LHCN-M2 (cell line): Measurements from ENCODE around the gene PEAK1. TPM values are rescaled to one million over a fixed set of nuclear protein-coding genes. Genes with fewer than 3 reads are reported as not detected.
"Not testable (repeated sequence)": the region's sequence is repeated elsewhere in the genome, so short reads cannot be mapped to it uniquely, and the experiment has no call there.

Experiments used
- DNase-seq: peaks from one replicate; pipeline ENCODE4 v3.0.0-alpha.2; 2012; ENCODE audit warnings: low read depth
- total RNA-seq: library from RNA; depleted of rRNA; stranded (reverse); fragments of >200 nt; gene quantifications from 2 replicates; pipeline ENCODE4 v1.2.3, GENCODE V29; 2014

The PEAK1 gene
- total RNA-seq, 1 experiment from 2014 or later = 15.0 TPM

DNA sequence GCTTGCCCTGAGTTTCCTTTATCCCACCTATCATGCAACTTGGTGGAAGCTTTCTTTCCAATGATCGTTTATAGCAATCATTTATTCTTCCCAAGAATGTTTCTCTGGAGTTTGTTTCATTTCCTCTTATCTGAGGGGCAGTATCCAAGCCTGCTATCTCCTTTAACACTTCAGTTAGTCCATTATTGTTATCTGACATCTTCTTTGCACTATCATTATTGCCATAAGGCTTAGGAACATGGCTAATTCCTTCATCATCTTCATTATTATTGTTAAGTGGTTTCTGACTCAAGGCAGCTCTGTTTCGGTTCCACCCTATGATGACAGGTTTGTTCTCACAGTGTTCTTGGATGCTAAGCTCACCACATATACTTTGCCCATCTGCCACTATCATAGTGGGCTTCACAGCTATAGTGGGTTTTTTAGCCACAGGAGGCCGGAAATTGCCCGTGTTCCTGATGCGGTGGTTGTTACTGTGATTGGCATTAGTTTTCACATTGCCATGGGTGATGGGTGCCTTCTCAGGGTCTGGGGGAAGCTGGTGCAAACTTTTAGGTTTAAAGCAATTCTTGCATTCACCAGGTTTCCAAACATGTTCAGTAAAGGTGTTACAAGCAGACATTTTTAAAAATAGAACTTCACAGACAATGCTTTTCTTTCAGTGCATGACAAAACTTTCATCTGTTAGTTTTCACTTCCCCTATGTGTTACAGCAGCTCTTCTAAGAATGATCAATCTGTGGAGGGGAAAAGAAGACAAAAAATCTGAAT is 238.4 kb downstream of the PEAK1 start:
- no peak for DNase-seq

DNA sequence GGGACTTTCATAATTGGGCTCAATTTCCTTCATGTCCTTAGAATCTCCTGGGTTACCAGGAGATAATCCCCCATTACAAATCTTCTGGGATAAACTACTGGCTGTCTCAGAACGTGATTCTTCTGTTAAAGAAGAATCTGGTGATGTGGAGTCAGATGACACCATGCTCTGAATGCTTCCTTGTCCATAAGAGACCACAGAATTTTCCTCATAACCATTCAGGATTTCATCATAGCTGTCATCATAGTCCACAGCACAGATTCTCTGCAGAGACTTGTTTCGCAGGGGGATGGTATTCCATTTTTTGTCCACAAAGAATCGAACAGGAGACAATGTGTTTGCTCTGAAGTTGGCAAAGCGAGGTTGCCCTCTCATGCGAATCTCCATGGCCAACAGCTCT is 239.1 kb downstream of the PEAK1 start:
- DNase-seq = peak; percentile 57

DNA sequence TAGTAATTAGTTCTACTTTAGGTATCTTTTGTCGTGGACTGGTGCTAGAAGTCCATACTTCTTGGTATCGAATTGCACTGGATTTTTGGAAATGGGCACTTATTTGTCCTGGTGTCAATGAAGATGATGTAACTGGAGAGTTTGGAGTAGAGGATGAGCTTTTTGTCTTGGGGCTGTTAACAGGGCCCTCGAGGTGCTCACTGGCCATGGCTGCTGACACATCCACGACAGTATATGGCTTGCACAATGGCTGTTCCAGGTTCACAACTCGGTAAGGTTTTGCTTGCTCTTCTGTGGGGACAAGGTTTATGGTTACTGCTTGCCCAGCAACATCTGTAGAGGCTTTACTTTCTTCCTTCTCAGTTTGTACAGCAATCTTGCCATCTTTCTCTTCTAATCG is 239.6 kb downstream of the PEAK1 start:
- DNase-seq = no peak

DNA sequence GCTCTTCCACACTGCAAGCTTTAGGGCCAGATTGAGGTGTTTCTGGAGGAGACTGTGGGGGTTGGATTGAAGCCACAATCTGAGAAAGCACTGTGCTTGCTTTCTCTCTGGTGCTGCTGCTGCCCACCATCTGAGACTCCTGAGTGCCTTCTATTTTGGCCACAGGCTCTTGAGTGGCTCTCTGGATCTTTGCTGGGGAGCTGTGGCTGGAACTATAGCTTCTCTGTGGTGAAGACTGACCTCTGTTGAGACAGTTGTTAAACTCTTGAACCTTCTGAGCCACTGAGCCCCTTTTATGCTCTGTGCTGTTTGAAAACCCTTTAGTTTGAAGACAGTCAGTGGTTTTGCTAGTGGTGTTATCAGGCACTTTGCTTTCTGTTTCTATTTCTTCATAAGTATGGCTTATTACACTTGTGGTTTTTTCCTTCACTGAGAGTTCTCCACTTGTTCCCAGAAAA is 240.3 kb downstream of the PEAK1 start:
- no peak for DNase-seq

DNA sequence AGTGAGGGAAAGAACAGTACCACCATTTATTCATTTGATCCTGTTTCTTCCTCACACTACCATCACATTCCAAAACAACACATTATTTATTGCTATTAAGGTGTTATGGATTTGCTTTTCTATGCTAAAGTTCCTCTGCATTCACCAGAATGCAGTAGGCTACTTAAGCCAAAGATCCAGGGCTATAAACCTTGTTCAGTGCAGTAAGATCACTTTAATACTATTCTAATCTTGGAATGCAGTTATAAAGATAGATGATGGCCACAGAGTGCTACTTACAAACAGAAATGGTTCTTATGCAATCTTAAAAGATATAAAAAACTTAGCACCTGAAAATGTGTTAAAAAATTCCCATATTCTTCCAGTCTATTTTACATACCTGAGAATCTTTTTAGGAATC is 241.5 kb downstream of the PEAK1 start:
- DNase-seq = no peak

DNA sequence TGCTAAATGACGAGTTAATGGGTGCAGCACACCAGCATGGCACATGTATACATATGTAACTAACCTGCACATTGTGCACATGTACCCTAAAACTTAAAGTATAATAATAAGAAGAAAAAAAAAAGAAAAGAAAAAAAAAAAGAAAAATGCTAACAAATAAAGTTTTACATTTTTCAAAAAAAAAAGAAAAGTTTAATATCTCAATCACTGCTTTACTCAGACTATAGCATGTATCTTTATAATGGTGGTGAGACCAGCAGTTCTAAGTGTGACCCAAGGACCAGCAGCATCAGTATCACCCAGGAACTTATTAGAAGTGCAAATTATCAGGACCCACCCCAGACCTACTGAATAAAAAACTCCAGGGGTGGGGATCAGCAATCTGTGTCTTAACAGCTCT is 243.8 kb downstream of the PEAK1 start:
- DNase-seq = not testable (repeated sequence)

DNA sequence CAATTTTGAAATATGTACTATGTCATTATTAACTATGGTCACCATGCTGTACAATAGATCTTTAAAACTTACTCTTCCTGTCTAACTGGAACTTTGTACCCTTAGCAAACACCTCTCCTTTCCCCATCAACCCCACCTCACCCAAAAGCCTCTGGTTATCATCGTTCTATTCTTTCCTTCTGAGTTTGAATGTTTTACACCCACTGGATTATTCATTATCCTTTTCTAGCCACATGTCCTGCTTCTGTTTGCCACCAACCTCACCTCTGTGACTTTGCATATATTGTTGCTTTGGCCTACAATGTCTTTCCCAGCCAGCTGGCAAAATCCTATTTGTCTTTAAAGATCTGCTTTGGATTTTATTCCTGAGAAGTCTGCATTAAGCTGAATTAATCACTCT is 246.4 kb downstream of the PEAK1 start:
- DNase-seq = no peak

DNA sequence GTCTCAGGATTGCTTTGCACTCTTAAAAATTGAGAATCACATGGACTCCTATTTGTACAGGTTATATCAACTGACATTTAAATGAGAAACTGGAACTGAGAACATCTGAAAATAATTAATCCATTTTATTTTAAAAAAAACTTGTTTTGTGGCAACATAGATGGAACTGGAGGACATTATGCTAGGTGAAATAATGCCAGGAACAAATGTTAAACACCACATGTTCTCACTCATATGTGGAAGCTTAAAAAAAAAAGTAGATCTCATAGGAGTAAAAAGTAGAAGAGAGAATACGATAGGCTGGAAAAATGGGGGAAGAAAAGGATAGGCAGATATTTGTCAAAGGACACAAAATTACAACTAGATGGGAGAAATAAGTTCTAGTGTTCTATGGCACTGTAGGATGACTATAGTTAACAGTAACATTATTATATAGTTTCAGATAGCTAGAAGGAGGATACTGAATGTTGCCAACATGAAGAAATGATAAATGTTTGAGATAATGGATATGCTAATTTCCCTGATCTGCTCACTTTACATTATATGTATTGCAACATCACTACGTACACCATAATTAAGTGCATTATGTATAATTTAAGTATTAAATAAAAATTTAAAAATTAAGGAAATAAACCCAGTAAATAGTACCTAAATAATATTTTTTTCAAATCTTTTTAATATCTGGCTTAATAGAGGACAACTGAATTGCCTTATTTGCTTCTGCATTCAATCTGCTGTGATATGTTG is 248.5 kb downstream of the PEAK1 start:
- DNase-seq = no peak

DNA sequence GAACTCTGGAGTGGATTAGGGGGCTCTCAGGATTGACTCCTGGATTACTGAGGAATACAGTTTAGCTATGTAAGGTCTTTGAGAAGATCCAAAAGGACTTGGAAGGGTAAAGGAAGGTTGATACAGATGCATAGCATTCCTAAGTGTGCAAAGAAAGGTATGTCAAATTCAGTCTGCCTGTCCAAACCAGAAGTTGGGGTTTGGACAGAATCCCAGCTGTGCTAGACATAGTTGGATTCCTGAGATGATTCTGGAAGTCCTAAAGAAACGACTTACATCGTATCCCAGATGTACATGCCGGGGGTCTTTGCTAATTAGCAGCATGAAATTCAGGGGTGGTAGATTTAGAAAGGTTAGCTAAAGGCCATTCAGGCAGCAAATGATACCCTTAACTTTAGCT is 251.3 kb downstream of the PEAK1 start:
- DNase-seq = no peak

DNA sequence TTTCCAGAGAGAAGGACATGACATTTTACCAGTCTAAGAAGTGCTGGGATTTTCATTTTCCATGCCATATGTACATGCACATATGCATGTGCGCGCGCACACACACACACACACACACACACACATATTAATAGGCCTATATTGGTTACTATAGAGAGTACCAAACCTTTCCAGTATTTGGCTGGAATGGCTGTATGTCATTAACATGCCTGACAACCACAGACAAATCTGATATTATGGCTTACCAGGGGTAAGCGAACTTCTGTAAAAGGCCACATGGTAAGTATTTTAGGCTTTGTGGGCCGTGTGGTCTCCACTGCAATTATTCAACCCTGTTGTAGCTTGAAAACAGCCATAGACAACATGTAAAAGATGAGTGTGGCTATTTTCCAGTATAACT is 251.8 kb downstream of the PEAK1 start:
- no peak for DNase-seq

DNA sequence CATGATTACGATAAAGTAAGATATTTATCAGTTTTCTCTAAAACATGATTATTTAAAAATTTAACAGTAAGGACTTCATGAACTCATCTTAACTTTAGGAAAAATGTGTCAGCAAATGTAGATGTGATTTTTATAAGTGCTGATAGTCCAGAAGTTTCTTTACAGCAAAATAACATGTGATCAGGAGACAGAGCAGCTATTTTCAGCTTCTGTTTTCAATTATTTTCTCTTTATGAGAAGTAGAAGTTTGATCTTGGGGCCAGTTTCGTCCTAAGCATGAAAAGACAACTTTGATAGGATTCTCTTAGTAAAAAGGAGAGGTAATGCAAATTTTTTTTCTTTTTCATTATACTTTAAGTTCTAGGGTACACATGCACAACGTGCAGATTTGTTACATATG is 252.5 kb downstream of the PEAK1 start:
- no peak for DNase-seq

DNA sequence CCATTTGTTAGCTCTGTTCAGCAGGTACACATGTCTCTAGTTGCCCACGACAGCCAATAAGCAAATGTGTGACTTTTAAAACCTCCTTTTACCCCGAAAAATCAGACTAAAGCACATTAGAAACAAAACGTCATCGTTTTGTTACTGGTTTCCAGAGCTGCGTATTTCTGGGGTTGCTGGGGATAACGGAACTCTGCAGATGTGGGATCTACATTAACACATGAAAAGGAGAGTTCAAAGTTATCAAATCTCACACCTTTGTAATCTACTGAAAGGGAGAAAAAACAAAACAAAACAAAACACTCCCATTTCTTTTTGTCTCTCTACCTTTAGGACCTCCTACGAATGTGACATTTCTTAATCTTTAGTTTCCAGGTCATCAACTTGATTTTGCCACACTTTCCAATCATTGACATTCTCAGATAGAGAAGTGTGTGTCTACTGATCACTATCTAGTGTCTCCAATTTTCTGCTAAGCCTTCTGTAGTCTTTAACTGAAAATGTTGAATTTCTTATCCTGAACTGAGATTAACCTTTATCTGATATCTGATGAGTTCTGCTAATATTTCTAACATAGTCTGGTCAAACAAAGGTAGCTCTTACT is 256.0 kb downstream of the PEAK1 start:
- DNase-seq = no peak

DNA sequence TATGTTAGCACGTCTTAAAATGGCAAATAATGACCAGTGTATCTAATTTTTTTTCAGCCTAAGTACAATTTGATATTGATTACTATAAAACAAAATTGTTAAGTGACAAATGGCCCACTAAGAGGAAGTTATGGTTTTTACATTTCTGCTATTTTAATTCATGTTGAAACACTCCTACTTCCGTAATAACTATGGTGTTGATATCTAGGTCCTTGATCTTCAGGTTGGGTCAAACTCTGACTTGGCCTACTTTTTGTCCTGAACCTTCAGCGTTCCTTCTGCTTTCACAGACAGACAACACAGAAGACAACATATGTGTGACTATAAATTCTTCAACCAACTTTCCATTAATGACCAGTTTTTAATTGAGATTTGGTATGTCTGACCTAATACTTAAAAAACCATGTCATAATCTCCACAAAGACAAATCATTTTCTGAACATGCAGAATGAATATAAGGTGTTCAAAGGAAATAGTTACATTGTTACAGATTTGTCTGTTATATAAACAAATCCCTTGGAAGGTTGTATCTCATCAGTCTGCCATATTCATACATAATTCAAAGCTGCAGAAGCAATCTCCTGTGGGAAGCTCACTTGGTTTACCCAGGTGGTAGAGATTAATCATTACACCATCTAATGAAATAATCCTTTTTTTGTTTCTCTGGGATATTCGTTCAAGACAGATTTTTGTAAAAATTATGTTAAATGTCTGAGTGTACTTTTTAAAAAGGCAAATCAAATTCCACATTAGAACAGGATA is 256.9 kb downstream of the PEAK1 start:
- DNase-seq = no peak

DNA sequence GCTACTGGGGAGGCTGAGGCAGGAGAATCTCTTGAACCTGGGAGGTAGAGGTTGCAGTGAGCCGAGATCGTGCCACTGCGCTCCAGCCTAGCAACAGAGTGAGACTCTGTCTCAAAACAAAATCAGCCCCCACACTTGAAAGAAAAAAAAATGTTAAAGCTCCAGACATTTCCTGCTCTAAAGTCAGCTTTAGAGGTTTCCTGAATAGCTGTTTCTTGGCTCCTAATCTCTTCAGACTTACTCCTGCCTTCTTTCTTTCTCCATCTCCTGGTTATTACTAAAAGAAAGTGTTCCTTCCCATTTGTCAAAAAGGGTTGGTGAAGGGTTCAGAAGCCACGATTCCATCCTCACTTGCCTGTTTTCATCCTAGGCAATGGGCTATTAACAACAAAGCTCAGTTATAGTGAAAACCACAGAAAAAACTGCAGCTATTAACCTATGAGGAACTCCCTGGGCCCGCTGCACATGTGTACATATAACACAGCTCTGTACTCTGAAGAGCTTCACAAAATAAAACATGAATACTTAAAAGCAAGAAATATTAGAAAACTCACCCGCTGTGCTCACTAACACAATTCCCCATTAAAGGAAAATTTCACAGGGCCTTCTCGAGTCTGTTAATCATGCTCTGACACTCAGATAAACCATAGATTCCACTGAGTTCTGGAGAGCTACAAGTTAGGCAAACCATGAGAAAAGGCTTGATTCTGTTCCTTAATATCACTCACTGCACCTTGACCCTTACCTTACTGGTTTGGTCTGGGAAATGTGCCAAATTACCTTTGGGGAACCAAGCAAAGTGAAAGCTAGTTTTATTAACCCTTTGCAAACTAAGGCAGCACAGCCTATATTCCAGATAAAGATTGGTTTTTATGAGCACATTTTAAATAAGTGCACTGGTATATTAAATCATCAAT is 259.1 kb downstream of the PEAK1 start:
- no peak for DNase-seq

DNA sequence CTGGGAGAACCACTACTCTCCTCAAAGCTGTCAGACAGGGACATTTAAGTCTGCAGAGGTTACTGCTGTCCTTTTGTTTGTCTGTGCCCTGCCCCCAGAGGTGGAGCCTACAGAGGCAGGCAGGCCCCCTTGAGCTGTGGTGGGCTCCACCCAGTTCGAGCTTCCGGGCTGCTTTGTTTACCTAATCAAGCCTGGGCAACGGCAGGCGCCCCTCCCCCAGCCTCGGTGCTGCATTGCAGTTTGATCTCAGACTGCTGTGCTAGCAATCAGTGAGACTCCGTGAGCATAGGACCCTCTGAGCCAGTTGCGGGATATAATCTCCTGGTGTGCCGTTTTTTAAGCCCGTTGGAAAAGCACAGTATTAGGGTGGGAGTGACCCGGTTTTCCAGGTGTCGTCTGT is 263.9 kb downstream of the PEAK1 start:
- not testable (repeated sequence) for DNase-seq

DNA sequence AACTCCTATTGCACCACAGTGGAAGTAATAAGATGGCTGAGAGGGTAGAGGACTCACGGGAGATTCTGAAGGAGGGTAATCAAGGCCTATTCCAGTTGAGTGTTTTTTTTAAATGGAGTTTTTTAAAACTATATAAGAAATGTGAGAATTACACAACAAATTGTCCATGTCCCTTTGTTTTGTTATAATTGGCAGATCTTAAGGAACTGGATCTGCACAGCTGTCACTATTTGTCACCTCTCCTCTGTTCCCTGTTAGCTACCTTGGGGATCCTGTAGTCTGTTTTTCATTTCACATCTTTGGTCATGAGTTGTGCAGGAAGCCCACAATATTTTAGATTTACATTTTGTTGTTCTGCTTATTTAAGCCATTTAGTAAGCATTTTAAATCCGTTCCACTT is 271.7 kb downstream of the PEAK1 start:
- DNase-seq = peak; percentile 76

DNA sequence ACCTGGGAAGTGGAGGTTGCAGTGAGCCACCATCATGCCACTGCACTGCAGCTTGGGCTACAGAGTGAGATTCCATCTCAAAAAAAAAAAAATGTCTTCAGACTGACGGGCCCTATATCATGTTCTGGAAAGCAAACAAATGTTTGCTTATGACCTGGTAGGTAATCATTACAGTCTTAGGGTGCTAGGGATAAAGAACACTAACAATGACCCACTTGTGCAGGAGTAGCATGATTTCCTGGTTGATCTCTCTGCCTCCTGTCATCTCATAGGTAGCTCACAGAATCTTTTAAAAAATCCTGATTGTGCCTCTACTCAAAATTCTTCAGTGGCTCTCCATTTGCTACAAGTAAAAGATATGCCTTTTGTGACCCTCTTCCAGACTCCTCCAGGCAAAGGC is 274.5 kb downstream of the PEAK1 start:
- DNase-seq = peak; percentile 3

DNA sequence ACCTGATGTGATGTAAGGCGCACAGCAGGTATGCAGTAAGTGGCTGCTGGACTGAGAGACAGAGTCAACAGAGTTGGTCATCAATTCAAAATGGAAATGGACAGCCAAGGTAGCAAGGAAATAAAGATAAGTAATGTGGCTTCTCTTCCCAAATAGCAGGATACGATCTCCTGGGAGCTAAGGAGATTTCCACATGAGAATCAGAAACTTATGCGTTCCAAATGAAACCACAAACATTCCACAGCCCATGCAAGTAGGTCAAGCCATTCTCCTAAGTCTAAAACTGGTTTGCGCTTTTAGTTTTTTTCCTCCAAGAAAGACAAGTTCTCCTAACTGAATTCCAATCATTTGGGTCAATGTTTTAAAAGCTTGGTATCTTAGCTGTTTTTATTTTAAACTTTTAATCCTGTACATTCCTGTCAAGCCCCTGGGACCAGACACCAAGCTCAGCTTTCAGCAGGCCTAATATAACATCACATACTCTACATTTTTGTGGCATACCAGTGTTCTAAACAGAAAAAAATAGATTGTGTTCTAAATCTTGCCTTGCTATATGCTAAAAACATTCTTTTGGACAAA is 275.3 kb downstream of the PEAK1 start:
- DNase-seq = peak; percentile 97

DNA sequence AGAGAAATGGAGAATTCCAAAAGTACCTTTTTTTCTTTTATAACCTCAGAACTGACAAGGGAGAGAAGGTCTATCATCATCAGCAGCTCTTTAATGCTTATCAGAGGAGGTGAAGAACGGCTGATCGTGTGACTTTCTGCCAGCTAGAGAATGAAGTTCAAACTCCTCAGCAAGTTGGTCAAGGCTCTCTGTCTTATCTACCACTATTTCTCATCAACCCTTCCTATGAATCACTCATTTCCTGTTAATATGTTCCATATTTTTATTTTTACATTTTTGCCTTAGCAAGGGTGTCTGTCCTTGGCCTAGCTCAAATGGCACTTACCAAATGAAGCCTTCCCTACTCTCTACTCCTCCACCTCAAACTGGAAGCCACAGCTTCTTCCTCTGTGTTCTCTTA is 275.9 kb downstream of the PEAK1 start:
- DNase-seq = peak; percentile 54

DNA sequence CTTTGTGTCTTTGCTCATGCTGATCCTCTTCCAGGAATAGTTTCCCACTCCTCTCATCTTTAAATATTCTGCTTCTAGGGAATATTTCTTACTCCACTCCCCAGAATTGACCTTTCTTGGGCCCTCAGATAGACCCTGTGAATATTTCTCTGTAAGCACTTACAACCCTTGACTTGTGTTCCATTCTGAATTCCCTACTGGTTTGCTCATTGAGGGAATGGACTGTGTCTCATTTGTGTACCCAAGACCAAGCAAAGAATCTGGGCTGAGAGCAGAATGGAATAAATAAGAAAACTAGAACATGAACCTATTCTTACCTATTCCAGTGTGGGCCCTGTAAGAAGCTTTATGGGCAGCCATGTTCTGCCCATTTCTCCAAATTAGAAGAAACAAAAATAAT is 276.3 kb downstream of the PEAK1 start:
- peak; percentile 19 for DNase-seq
